AG20443 (cell line): ENCODE data around the gene ZNF652.

Experiments
- DNase-seq: peaks from one replicate; pipeline ENCODE4 v3.0.0; 2012; ENCODE audit warnings: low spot score, mixed read lengths

Gene ZNF652

GRCh38 chr17:49260817-49261291 lies 101.2 kb downstream of the ZNF652 start:
- DNase-seq: no peak

GRCh38 chr17:49260011-49260816 lies 101.8 kb downstream of the ZNF652 start:
- peak; percentile 89 for DNase-seq

- no peak for DNase-seq
Measured at GRCh38 chr17:49259663-49260010, 102.4 kb downstream of the ZNF652 start.

GRCh38 chr17:49258394-49258793 lies 103.7 kb downstream of the ZNF652 start:
- no peak for DNase-seq

GRCh38 chr17:49255125-49255524 lies 106.9 kb downstream of the ZNF652 start:
- no peak for DNase-seq

GRCh38 chr17:49254066-49254465 lies 108.0 kb downstream of the ZNF652 start:
- no peak for DNase-seq

- peak; percentile 39 for DNase-seq
Measured at GRCh38 chr17:49252148-49252695, 109.8 kb downstream of the ZNF652 start.

GRCh38 chr17:49249890-49250522 lies 112.0 kb downstream of the ZNF652 start:
- DNase-seq: no peak

GRCh38 chr17:49249292-49249794 lies 112.7 kb downstream of the ZNF652 start:
- peak; percentile 76 for DNase-seq

GRCh38 chr17:49247944-49248343 lies 114.1 kb downstream of the ZNF652 start:
- no peak for DNase-seq

- no peak for DNase-seq
Measured at GRCh38 chr17:49244839-49245238, 117.2 kb downstream of the ZNF652 start.
